Activated CD4-positive, CD25-positive, alpha-beta regulatory T cell treated with anti-CD3 and anti-CD28 coated beads, Interleukin-2, amount 50 U/mL, for 24 hours (primary cell): Measurements from ENCODE around the gene ZEB2.
A peak's percentile ranks its signal among the peaks of the same experiment; 100 is the strongest.

Experiments
- ATAC-seq, 2 donors: fragments of 150-1000 bp; cut with Tn5 transposase; one replicate each; pipeline ENCODE4 v1.10.0; 2021; ENCODE audit warnings: mild to moderate bottlenecking in 1 of 2, moderate library complexity in 1 of 2

ZEB2 gene

GRCh38 chr2:144495227-144496091, 24.5 kb downstream of the ZEB2 start:
- no peak for ATAC-seq

- ATAC-seq = no peak
Measured at GRCh38 chr2:144493027-144493809, 26.7 kb downstream of the ZEB2 start.

- no peak for ATAC-seq
Measured at GRCh38 chr2:144490857-144491256, 29.1 kb downstream of the ZEB2 start.

GRCh38 chr2:144490017-144490416, 29.9 kb downstream of the ZEB2 start:
- peak; percentile 64 to 76 for ATAC-seq

- no peak for ATAC-seq
Measured at GRCh38 chr2:144489315-144489916, 30.5 kb downstream of the ZEB2 start.

GRCh38 chr2:144484201-144484948, 35.5 kb downstream of the ZEB2 start:
- no peak for ATAC-seq

- ATAC-seq = no peak
Measured at GRCh38 chr2:144481666-144482065, 38.3 kb downstream of the ZEB2 start.

- no peak for ATAC-seq
Measured at GRCh38 chr2:144481109-144481508, 38.8 kb downstream of the ZEB2 start.

GRCh38 chr2:144480285-144480684, 39.6 kb downstream of the ZEB2 start:
- ATAC-seq = no peak

- no peak for ATAC-seq
Measured at GRCh38 chr2:144479659-144480058, 40.3 kb downstream of the ZEB2 start.

- no peak for ATAC-seq
Measured at GRCh38 chr2:144479138-144479537, 40.8 kb downstream of the ZEB2 start.

GRCh38 chr2:144477957-144478311, 42.0 kb downstream of the ZEB2 start:
- ATAC-seq = no peak

GRCh38 chr2:144477281-144477956, 42.5 kb downstream of the ZEB2 start:
- no peak for ATAC-seq

- no peak for ATAC-seq
Measured at GRCh38 chr2:144476682-144477081, 43.2 kb downstream of the ZEB2 start.

GRCh38 chr2:144475569-144476275, 44.2 kb downstream of the ZEB2 start:
- ATAC-seq = no peak

GRCh38 chr2:144475044-144475443, 44.9 kb downstream of the ZEB2 start:
- peak in 1 of 2 donors; percentile 27 for ATAC-seq

- ATAC-seq = no peak
Measured at GRCh38 chr2:144474017-144474416, 45.9 kb downstream of the ZEB2 start.

- no peak for ATAC-seq
Measured at GRCh38 chr2:144472911-144473310, 47.0 kb downstream of the ZEB2 start.

- no peak for ATAC-seq
Measured at GRCh38 chr2:144472046-144472412, 47.9 kb downstream of the ZEB2 start.

GRCh38 chr2:144471305-144472045, 48.4 kb downstream of the ZEB2 start:
- peak; percentile 38 to 61 for ATAC-seq

GRCh38 chr2:144470816-144471215, 49.1 kb downstream of the ZEB2 start:
- no peak for ATAC-seq
